Suprapubic skin (tissue), 3 donors: Measurements from ENCODE around the gene HNRNPA0.

Experiments used
- CTCF ChIP-seq, 2 donors: fragments of 200-600 bp in 1 of 2; fragments of 450-650 bp in 1 of 2; sonication (generic) in 1 of 2; IDR thresholded peaks; one replicate each; pipeline ENCODE4 v1.5.1; 2016 to 2019; ENCODE audit warnings: antibody characterized with exemption in 2 of 2, mild to moderate bottlenecking in 1 of 2, moderate library complexity in 1 of 2
- POLR2AphosphoS5 ChIP-seq, 3 donors: sonication (generic); formaldehyde crosslinking; IDR thresholded peaks; one replicate each; pipeline ENCODE4 v1.6.1; 2017; ENCODE audit warnings: antibody characterized with exemption in 3 of 3

GRCh38 chr5:137757634-137758033, 3.5 kb upstream of the HNRNPA0 start:
- TF ChIP-seq CTCF (IDR thresholded peaks at IDR 0.05) = no peak
- TF ChIP-seq POLR2AphosphoS5 (IDR thresholded peaks at IDR 0.05) = no peak
